Lung (tissue), 12 donors: ENCODE results near the gene AHSA1. TPM values are rescaled to one million over a fixed set of nuclear protein-coding genes. Genes with fewer than 3 reads are reported as not detected.

Experiments
- ATAC-seq: fragments of 200-7000 bp; cut with Tn5 transposase; one replicate; pipeline ENCODE4 v1.9.1; 2020; ENCODE audit warnings: moderate number of reproducible peaks; ENCODE audit not compliant: insufficient read depth, low FRiP score
- DNase-seq, 3 donors: peaks; one replicate each; pipeline ENCODE4 v3.0.0-alpha.2; 2013 to 2017
- H3K27ac ChIP-seq, 2 donors: one replicate each; pipeline ENCODE4 v1.5.1; 2013; ENCODE audit warnings: mild to moderate bottlenecking in 2 of 2, moderate library complexity in 2 of 2, control low read depth in 1 of 2, inconsistent platforms in 1 of 2, low read depth in 1 of 2, low read length in 1 of 2
- H3K27me3 ChIP-seq, 3 donors: one replicate each; pipeline ENCODE4 v1.5.1; 2013; ENCODE audit warnings: low read length in 2 of 3; ENCODE audit not compliant: control insufficient read depth in 3 of 3, insufficient read depth in 3 of 3
- H3K36me3 ChIP-seq, 4 donors: one replicate each; pipeline ENCODE4 v1.5.1; 2013; ENCODE audit warnings: low read length in 4 of 4, mild to moderate bottlenecking in 1 of 4, moderate library complexity in 1 of 4; ENCODE audit not compliant: control insufficient read depth in 4 of 4, insufficient read depth in 4 of 4
- H3K4me1 ChIP-seq, 5 donors: one replicate each; pipeline ENCODE4 v1.5.1; 2013; ENCODE audit warnings: low read length in 5 of 5, mild to moderate bottlenecking in 2 of 5, moderate library complexity in 1 of 5; ENCODE audit not compliant: control insufficient read depth in 5 of 5, insufficient read depth in 5 of 5
- H3K4me3 ChIP-seq: one replicate; pipeline ENCODE4 v1.5.1; 2013; ENCODE audit warnings: mild to moderate bottlenecking, control low read depth, moderate library complexity
- H3K9ac ChIP-seq, 2 donors: one replicate each; pipeline ENCODE4 v1.5.1; 2013; ENCODE audit warnings: low read length in 2 of 2, control low read depth in 1 of 2; ENCODE audit not compliant: insufficient read depth in 1 of 2
- H3K9me3 ChIP-seq, 4 donors: one replicate each; pipeline ENCODE4 v1.5.1; 2013; ENCODE audit warnings: low read length in 3 of 4, mild to moderate bottlenecking in 1 of 4, moderate library complexity in 1 of 4; ENCODE audit not compliant: control insufficient read depth in 4 of 4, insufficient read depth in 3 of 4
- WGBS, 2 donors: extraction: QIAGEN DNeasy Blood & Tissue Kit; methylation state at CpG; one replicate each; pipeline ENCODE4 v1.1.7; 2013; 5-methylcytosine and 5-hydroxymethylcytosine counted together
- polyA plus RNA-seq, 2 donors: library from polyadenylated mRNA; stranded (reverse); fragments of 200-250 nt; gene quantifications; one replicate each; pipeline ENCODE4 v1.2.1, GENCODE V29; 2013
- total RNA-seq, 2 donors: library from RNA; depleted of rRNA in 1 of 2; stranded (reverse); fragments of >200 nt in 1 of 2; gene quantifications; one replicate each; pipeline ENCODE4 v1.2.1, GENCODE V29; 2014 to 2021
- TF ChIP-seq, protein P1 (sequence below): IDR thresholded peaks from 2 replicates; pipeline ENCODE4 v1.5.1; 2012; ENCODE audit warnings: mild to moderate bottlenecking; ENCODE audit errors: control extremely low read depth, extremely low read depth
- donor health status: control.
- donor health status: control.
- donor health status: Bipolar disorder and iron deficiency.
- donor health status: healthy.
- donor health status: DM: yes; HTN: yes; CAD: no.

The AHSA1 gene
- total and polyA plus RNA-seq, 4 donors, result 84.5 to 119 (median 94.4) TPM

DNA sequence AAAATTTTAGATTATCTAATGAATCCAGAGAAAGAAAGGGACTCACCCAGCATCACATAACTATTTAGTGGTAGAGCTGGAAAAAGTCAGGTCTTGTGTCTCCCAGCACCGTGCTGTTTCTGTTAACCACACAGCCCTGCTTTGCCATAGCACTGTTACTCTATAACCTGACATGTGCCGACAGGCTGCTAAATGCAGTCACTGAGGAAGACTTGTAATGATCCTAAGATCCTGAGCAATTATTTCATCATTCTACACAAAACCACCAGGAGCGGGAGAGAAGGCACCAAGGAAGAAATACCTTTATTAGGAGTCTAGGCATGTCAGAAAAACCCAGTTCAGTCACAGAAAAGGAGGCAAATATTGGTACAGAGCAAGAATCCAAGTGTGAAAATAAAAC lies 31.5 kb upstream of the AHSA1 start:
- TF ChIP-seq, protein P1, sequence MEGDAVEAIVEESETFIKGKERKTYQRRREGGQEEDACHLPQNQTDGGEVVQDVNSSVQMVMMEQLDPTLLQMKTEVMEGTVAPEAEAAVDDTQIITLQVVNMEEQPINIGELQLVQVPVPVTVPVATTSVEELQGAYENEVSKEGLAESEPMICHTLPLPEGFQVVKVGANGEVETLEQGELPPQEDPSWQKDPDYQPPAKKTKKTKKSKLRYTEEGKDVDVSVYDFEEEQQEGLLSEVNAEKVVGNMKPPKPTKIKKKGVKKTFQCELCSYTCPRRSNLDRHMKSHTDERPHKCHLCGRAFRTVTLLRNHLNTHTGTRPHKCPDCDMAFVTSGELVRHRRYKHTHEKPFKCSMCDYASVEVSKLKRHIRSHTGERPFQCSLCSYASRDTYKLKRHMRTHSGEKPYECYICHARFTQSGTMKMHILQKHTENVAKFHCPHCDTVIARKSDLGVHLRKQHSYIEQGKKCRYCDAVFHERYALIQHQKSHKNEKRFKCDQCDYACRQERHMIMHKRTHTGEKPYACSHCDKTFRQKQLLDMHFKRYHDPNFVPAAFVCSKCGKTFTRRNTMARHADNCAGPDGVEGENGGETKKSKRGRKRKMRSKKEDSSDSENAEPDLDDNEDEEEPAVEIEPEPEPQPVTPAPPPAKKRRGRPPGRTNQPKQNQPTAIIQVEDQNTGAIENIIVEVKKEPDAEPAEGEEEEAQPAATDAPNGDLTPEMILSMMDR, result no peak
- DNase-seq (no peak), ATAC-seq (no peak)
- Histone ChIP-seq H3K4me1 (no peaks in the 10 kb centered on the region), H3K9ac (no peak overlapping the region), H3K27ac (no peak overlapping the region), H3K27me3 (no peaks in the 10 kb centered on the region), H3K4me3 (no peak overlapping the region), H3K9me3 (peaks cover 0 to 5% (median 0%) of the 10 kb centered on the region in 4 donors), H3K36me3 (peaks cover 48 to 52% (median 51%) of the 10 kb centered on the region in 4 donors)
- 96 to 98% methylated on average over 3 of the region's 3 CpGs for WGBS, 2 donors

DNA sequence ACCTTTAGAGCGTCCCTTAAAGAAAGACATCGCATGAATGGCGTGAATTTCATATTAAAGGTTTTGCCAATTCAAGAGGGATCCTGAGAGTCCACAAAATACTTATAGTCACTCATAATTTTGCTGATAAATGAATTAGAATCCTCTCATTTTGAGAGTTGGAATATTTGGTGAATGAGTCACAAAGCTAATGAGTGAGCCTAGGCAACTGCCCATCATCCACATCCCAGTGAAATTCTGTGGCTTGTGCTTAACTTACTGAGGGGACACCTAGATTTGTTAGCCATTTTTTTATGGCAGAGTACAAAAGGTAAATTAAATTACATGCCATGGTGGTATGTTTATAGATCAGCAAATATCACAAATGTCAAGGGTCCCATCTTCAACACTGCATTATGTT lies 21.9 kb upstream of the AHSA1 start:
- DNase-seq (no peak), ATAC-seq (no peak)
- Histone ChIP-seq H3K4me1 (no peaks in the 10 kb centered on the region), H3K27me3 (no peaks in the 10 kb centered on the region), H3K4me3 (no peak overlapping the region), H3K36me3 (peaks cover 21 to 38% (median 26%) of the 10 kb centered on the region in 4 donors), H3K27ac (no peak overlapping the region), H3K9ac (no peak overlapping the region), H3K9me3 (no peaks in the 10 kb centered on the region)
- TF ChIP-seq, protein P1, result no peak
- 98% methylated on average over 3 of the region's 3 CpGs for WGBS, 2 donors

DNA sequence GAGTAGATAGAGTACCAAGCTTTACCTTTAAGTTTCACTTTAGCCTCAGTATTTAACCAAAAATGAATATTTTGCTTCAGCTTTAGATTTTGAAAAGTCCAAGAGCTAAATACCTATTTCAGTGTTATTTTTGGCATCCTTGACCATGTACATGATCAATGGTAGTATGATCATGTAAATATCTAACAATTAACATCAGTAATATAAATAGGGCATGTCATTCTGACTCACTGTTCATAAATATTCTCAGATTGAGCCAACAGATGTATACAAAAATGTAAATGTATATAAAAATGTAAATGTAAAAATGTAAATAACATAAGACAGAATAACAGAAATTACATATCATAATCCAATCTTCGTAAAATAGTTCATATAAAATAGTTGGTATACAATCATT lies 19.3 kb upstream of the AHSA1 start:
- Histone ChIP-seq H3K27ac (no peak overlapping the region), H3K9ac (no peak overlapping the region), H3K4me1 (no peaks in the 10 kb centered on the region), H3K9me3 (no peaks in the 10 kb centered on the region), H3K36me3 (peaks cover 27 to 53% (median 45%) of the 10 kb centered on the region in 4 donors), H3K27me3 (no peaks in the 10 kb centered on the region), H3K4me3 (no peak overlapping the region)
- ATAC-seq, result no peak
- WGBS, 2 donors, result 97 to 100% methylated on average over 1 of the region's 1 CpG
- DNase-seq, result no peak
- TF ChIP-seq, protein P1, result no peak

DNA sequence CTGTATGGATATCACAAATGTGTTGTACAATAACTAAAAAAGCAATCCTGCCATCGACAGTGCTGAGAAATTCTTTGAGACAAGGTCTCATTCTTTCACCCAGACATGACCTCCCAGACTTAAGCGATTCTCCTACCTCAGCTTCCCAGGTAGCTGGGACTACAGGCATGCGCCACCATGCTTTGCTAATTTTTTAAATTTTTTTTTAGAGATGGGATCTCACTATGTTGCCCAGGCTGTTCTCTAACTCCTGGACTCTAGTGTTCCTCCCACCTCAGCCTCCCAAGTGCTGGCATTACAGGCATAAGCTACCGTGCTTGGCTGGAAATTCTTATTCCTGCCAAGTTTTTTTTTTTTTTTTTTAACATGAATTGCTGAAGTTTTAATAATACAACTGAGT lies 18.0 kb upstream of the AHSA1 start:
- peaks cover 25 to 52% (median 43%) of the 10 kb centered on the region in 4 donors for H3K36me3 ChIP-seq
- whole genome bisulfite sequencing, 2 donors, result 94 to 97% methylated on average over 4 of the region's 4 CpGs

More for the DNA sequence above, 18.0 kb upstream of the AHSA1 start:
- no peak overlapping the region for H3K4me3 ChIP-seq
- no peaks in the 10 kb centered on the region for H3K9me3 ChIP-seq
- no peaks in the 10 kb centered on the region for H3K27me3 ChIP-seq
- ATAC-seq (no peak), DNase-seq (no peak)
- TF ChIP-seq, protein P1, result no peak
- no peak overlapping the region for H3K27ac ChIP-seq
- H3K9ac ChIP-seq, result no peak overlapping the region
- no peaks in the 10 kb centered on the region for H3K4me1 ChIP-seq
